Mesendoderm (in vitro differentiated cells): ENCODE data around the gene HEATR3.
"Not testable (repeated sequence)": the region's sequence is repeated elsewhere in the genome, so short reads cannot be mapped to it uniquely, and the experiment has no call there.

ENCODE experiments used
- DNase-seq: peaks from one replicate; pipeline ENCODE4 v3.0.0; 2013
- H2AK5ac ChIP-seq: 2 replicates; pipeline ENCODE4 v1.6.1; 2013; ENCODE audit warnings: low read length, inconsistent platforms
- H2BK120ac ChIP-seq: 2 replicates; pipeline ENCODE4 v1.6.1; 2013; ENCODE audit warnings: low read depth, mild to moderate bottlenecking, low read length, moderate library complexity, mixed read lengths
- H2BK15ac ChIP-seq: replicated peaks from 2 replicates; pipeline ENCODE4 v1.6.1; 2013; ENCODE audit warnings: low read depth, mild to moderate bottlenecking, moderate library complexity
- H2BK5ac ChIP-seq: 2 replicates; pipeline ENCODE4 v1.6.1; 2013; ENCODE audit warnings: low read length, inconsistent platforms
- H3K18ac ChIP-seq: 2 replicates; pipeline ENCODE4 v1.6.1; 2013; ENCODE audit warnings: mild to moderate bottlenecking, low read length, mixed read lengths
- H3K23ac ChIP-seq: one replicate; pipeline ENCODE4 v1.6.1; 2013; ENCODE audit warnings: low read length
- H3K27ac ChIP-seq: 2 replicates; pipeline ENCODE4 v1.5.1; 2013; ENCODE audit warnings: low read depth, mild to moderate bottlenecking, inconsistent platforms, low read length, moderate library complexity
- H3K27me3 ChIP-seq: 2 replicates; pipeline ENCODE4 v1.6.1; 2013; ENCODE audit warnings: low read length, control low read depth, mild to moderate bottlenecking, inconsistent platforms; ENCODE audit not compliant: insufficient read depth, poor library complexity
- H3K36me3 ChIP-seq: 2 replicates; pipeline ENCODE4 v1.6.1; 2013; ENCODE audit warnings: low read length, inconsistent platforms; ENCODE audit not compliant: control insufficient read depth, insufficient read depth
- H3K4ac ChIP-seq: one replicate; pipeline ENCODE4 v1.6.1; 2013; ENCODE audit warnings: low read depth, mild to moderate bottlenecking, low read length, moderate library complexity
- H3K4me1 ChIP-seq: 2 replicates; pipeline ENCODE4 v1.6.1; 2013; ENCODE audit warnings: low read depth, low read length, inconsistent platforms; ENCODE audit not compliant: control insufficient read depth
- H3K4me2 ChIP-seq: 2 replicates; pipeline ENCODE4 v1.6.1; 2013; ENCODE audit warnings: low read length
- H3K4me3 ChIP-seq: 2 replicates; pipeline ENCODE4 v1.5.1; 2013; ENCODE audit warnings: mild to moderate bottlenecking, low read length
- H3K56ac ChIP-seq: one replicate; pipeline ENCODE4 v1.6.1; 2013; ENCODE audit warnings: low read length
- H3K79me1 ChIP-seq: 2 replicates; pipeline ENCODE4 v1.6.1; 2013; ENCODE audit warnings: low read length, inconsistent platforms
- H3K79me2 ChIP-seq: 2 replicates; pipeline ENCODE4 v1.6.1; 2013; ENCODE audit warnings: mild to moderate bottlenecking, low read length; ENCODE audit not compliant: control insufficient read depth, insufficient read depth
- H3K9ac ChIP-seq: 2 replicates; pipeline ENCODE4 v1.6.1; 2013; ENCODE audit warnings: low read length, inconsistent platforms
- H4K5ac ChIP-seq: one replicate; pipeline ENCODE4 v1.6.1; 2013; ENCODE audit warnings: low read length
- H4K8ac ChIP-seq: one replicate; pipeline ENCODE4 v1.6.1; 2013; ENCODE audit warnings: low read depth, mild to moderate bottlenecking, control low read depth, low read length, moderate library complexity
- WGBS: extraction: QIAGEN DNeasy Blood & Tissue Kit; methylation state at CpG from one replicate; pipeline ENCODE4 v1.1.7; 2013; ENCODE audit warnings: low lambda C conversion rate, missing lambda C conversion rate; ENCODE audit not compliant: insufficient coverage; ENCODE audit errors: extremely low coverage; 5-methylcytosine and 5-hydroxymethylcytosine counted together

Gene HEATR3

GRCh38 chr16:50123417-50123816 lies 57.6 kb downstream of the HEATR3 start:
- no peak overlapping the region for H2AK5ac ChIP-seq
- no peak overlapping the region for H2BK120ac ChIP-seq
- no peak overlapping the region for H2BK15ac ChIP-seq
- no peak for DNase-seq
- H3K79me1 ChIP-seq: no peaks in the 10 kb centered on the region
- H3K4ac ChIP-seq: no peak overlapping the region
- no peak overlapping the region for H3K9ac ChIP-seq
- H2BK5ac ChIP-seq: no peak overlapping the region
- no peaks in the 10 kb centered on the region for H3K4me1 ChIP-seq
- H4K8ac ChIP-seq: no peak overlapping the region
- H3K79me2 ChIP-seq: no peaks in the 10 kb centered on the region
- no peaks in the 10 kb centered on the region for H3K36me3 ChIP-seq
- WGBS: no CpG with 5 or more reads among the region's 1 CpG
- H3K56ac ChIP-seq: no peak overlapping the region
- no peaks in the 10 kb centered on the region for H3K27me3 ChIP-seq
- H3K23ac ChIP-seq: no peak overlapping the region
- H4K5ac ChIP-seq: no peak overlapping the region
- no peak overlapping the region for H3K4me3 ChIP-seq
- no peak overlapping the region for H3K4me2 ChIP-seq
- H3K18ac ChIP-seq: no peak overlapping the region
- H3K27ac ChIP-seq: no peak overlapping the region

GRCh38 chr16:50124769-50125168 lies 59.0 kb downstream of the HEATR3 start:
- no peak overlapping the region for H2AK5ac ChIP-seq

DNA sequence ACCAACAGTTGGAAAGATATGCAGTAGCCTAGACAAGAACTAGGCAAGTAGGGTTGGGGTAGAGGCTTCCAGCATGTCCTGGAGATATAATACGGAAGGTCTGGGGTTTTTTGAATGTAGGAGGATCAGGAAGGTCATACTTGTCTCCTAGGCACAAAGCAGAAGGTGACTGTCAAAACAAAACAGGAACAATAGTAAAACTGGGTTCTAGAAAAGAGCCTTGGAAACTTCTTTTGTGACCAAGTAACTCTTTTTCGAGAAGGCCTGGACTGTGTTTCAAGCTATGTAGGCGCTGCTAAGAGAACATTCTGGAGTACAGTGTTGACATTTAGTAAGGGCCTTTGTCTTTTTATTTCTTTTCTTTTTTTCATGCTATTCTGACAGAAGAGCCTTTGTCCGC lies 60.4 kb downstream of the HEATR3 start:
- Histone ChIP-seq H3K27me3 (no peaks in the 10 kb centered on the region), H4K8ac (no peak overlapping the region), H2BK15ac (no peak overlapping the region), H3K4me1 (no peaks in the 10 kb centered on the region), H3K79me2 (no peaks in the 10 kb centered on the region), H2BK5ac (no peak overlapping the region), H2BK120ac (no peak overlapping the region), H3K27ac (no peak overlapping the region), H3K79me1 (no peaks in the 10 kb centered on the region), H3K23ac (no peak overlapping the region), H3K36me3 (no peaks in the 10 kb centered on the region), H3K18ac (no peak overlapping the region), H3K4ac (no peak overlapping the region), H3K56ac (no peak overlapping the region), H2AK5ac (no peak overlapping the region), H3K4me3 (no peak overlapping the region), H4K5ac (no peak overlapping the region), H3K9ac (no peak overlapping the region), H3K4me2 (no peak overlapping the region)
- WGBS: no CpG with 5 or more reads among the region's 4 CpGs
- DNase-seq: no peak

More at GRCh38 chr16:50124769-50125168, 59.0 kb downstream of the HEATR3 start:
- H3K36me3 ChIP-seq: no peaks in the 10 kb centered on the region
- H3K27me3 ChIP-seq: no peaks in the 10 kb centered on the region
- H3K4me2 ChIP-seq: no peak overlapping the region
- no peak overlapping the region for H3K27ac ChIP-seq
- WGBS: no CpG with 5 or more reads among the region's 2 CpGs
- no peak overlapping the region for H3K4ac ChIP-seq
- H3K79me2 ChIP-seq: no peaks in the 10 kb centered on the region
- no peak overlapping the region for H2BK5ac ChIP-seq
- H4K8ac ChIP-seq: no peak overlapping the region
- H3K9ac ChIP-seq: no peak overlapping the region
- H4K5ac ChIP-seq: no peak overlapping the region
- no peaks in the 10 kb centered on the region for H3K79me1 ChIP-seq
- no peak overlapping the region for H3K23ac ChIP-seq
- H3K18ac ChIP-seq: no peak overlapping the region
- H3K4me3 ChIP-seq: no peak overlapping the region
- no peak overlapping the region for H2BK15ac ChIP-seq
- DNase-seq: no peak
- no peak overlapping the region for H3K56ac ChIP-seq
- H2BK120ac ChIP-seq: no peak overlapping the region
- H3K4me1 ChIP-seq: no peaks in the 10 kb centered on the region

DNA sequence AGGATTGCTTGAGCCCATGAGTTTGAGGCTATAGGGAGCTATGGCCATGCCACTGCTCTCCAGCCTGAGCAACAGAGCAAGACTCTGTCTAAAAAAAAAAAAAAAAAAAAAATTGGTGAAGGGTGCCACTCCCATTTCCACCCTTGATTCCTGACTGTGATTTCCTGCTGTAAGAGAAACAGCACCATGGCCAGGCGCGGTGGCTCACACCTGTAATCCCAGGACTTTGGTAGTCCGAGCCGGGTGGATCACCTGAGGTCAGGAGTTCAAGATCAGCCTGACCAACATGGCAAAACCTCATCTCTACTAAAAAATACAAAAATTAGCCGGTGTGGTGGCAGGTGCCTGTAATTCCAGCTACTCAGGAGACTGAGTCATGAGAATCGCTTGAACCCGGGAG lies 66.8 kb downstream of the HEATR3 start:
- H3K4me1 ChIP-seq, H3K23ac ChIP-seq, H3K27ac ChIP-seq, H3K27me3 ChIP-seq, H3K79me1 ChIP-seq, H3K79me2 ChIP-seq, H3K4me3 ChIP-seq, H2BK5ac ChIP-seq, H3K9ac ChIP-seq, H2BK120ac ChIP-seq, H4K8ac ChIP-seq, H3K36me3 ChIP-seq, H3K18ac ChIP-seq, H2AK5ac ChIP-seq, DNase-seq, H2BK15ac ChIP-seq, H3K56ac ChIP-seq, H3K4ac ChIP-seq, H3K4me2 ChIP-seq, H4K5ac ChIP-seq: not testable (repeated sequence)
- no CpG with 5 or more reads among the region's 7 CpGs for WGBS

GRCh38 chr16:50133214-50133613 lies 67.4 kb downstream of the HEATR3 start:
- no peak overlapping the region for H3K18ac ChIP-seq
- no peaks in the 10 kb centered on the region for H3K4me1 ChIP-seq
- H2AK5ac ChIP-seq: no peak overlapping the region
- H3K79me2 ChIP-seq: no peaks in the 10 kb centered on the region
- H3K36me3 ChIP-seq: no peaks in the 10 kb centered on the region
- no peak overlapping the region for H2BK15ac ChIP-seq
- no peak overlapping the region for H4K8ac ChIP-seq
- H3K79me1 ChIP-seq: no peaks in the 10 kb centered on the region
- H2BK5ac ChIP-seq: no peak overlapping the region
- H2BK120ac ChIP-seq: no peak overlapping the region
- no peak overlapping the region for H4K5ac ChIP-seq
- no peaks in the 10 kb centered on the region for H3K27me3 ChIP-seq
- H3K4ac ChIP-seq: no peak overlapping the region
- H3K4me2 ChIP-seq: no peak overlapping the region
- H3K56ac ChIP-seq: no peak overlapping the region
- no peak for DNase-seq
- no peak overlapping the region for H3K4me3 ChIP-seq
- WGBS: no CpG with 5 or more reads among the region's 2 CpGs
- no peak overlapping the region for H3K9ac ChIP-seq
- no peak overlapping the region for H3K23ac ChIP-seq
- H3K27ac ChIP-seq: no peak overlapping the region

- H3K27ac ChIP-seq: no peak overlapping the region
- H3K56ac ChIP-seq: no peak overlapping the region
- no peak for DNase-seq
These were observed 70.6 kb downstream of the HEATR3 start for GRCh38 chr16:50136399-50136798.

More at GRCh38 chr16:50136399-50136798, 70.6 kb downstream of the HEATR3 start:
- Histone ChIP-seq H2BK15ac (no peak overlapping the region), H3K23ac (no peak overlapping the region), H2AK5ac (no peak overlapping the region), H3K36me3 (no peaks in the 10 kb centered on the region), H4K5ac (no peak overlapping the region), H4K8ac (no peak overlapping the region), H3K79me2 (no peaks in the 10 kb centered on the region), H2BK5ac (no peak overlapping the region), H3K4ac (no peak overlapping the region), H3K27me3 (no peaks in the 10 kb centered on the region), H3K9ac (no peak overlapping the region), H3K4me2 (no peak overlapping the region), H3K4me1 (no peaks in the 10 kb centered on the region), H2BK120ac (no peak overlapping the region), H3K18ac (no peak overlapping the region), H3K4me3 (no peak overlapping the region), H3K79me1 (no peaks in the 10 kb centered on the region)
